K562 (cell line): Measurements from ENCODE around the gene ERVH48-1. TPM values are rescaled to one million over a fixed set of nuclear protein-coding genes. Genes with fewer than 3 reads are reported as not detected.

ENCODE experiments used
- ATAC-seq: fragments of 200-7000 bp; cut with Tn5 transposase; 3 replicates; pipeline ENCODE4 v1.9.1; 2020; ENCODE audit warnings: moderate library complexity
- BruUV-seq: library from RNA; stranded (reverse); fragments of 400-500 nt; replicated peaks from 2 replicates; lab custom pipeline; 2021; lab: Mats Ljungman, UMichigan
- CTCF ChIA-PET: fragments of 300-600 bp; formaldehyde crosslinking; extraction: SDS; loops from one replicate; lab custom pipeline; 2021; ENCODE audit warnings: low intra/inter-chr PET ratio; lab: Yijun Ruan, JAX
- POLR2A ChIA-PET: fragments of 300-600, 350-650 bp; sonication (Branson Sonifier 250); formaldehyde crosslinking; extraction: SDS; loops from one replicate; lab custom pipeline; 2021; ENCODE audit warnings: antibody characterized with exemption, inconsistent platforms; lab: Yijun Ruan, JAX
- DNase-seq, 4 experiments: peaks; one replicate each; pipeline versions ENCODE4 v3.0.0 to v3.0.0-alpha.2; 2011 to 2018; ENCODE audit warnings: low spot score in 3 of 4, mixed read lengths in 3 of 4; ENCODE audit errors: extremely low read depth in 1 of 4
- FAIRE-seq: peaks from 2 replicates; lab custom pipeline; 2011; peaks lifted over from hg19 to GRCh38; lab: Jason Lieb, UNC
- H2AFZ ChIP-seq: 2 replicates; pipeline ENCODE4 v1.6.0; 2011; ENCODE audit warnings: low read depth, low read length, control low read depth, inconsistent platforms
- H3K27ac ChIP-seq: fragments of 200-600 bp; 3 replicates; pipeline ENCODE4 v1.8.0; 2011; ENCODE audit warnings: low read depth, mild to moderate bottlenecking, control low read depth, inconsistent platforms, low read length, moderate library complexity, mixed read lengths; ENCODE audit errors: extremely low read depth
- H3K27me3 ChIP-seq, 2 experiments: fragments of 300-600 bp in 1 of 2; 2 replicates in 1 of 2; 3 replicates in 1 of 2; pipeline versions ENCODE4 v1.6.0 to v1.8.0; 2011; ENCODE audit warnings: inconsistent platforms in 2 of 2, low read length in 2 of 2, mild to moderate bottlenecking in 1 of 2, mixed read lengths in 1 of 2, moderate library complexity in 1 of 2; ENCODE audit not compliant: control insufficient read depth in 2 of 2, insufficient read depth in 2 of 2
- H3K36me3 ChIP-seq: fragments of 300-600 bp; 3 replicates; pipeline ENCODE4 v1.8.0; 2011; ENCODE audit warnings: mild to moderate bottlenecking, low read length, inconsistent platforms; ENCODE audit not compliant: control insufficient read depth, insufficient read depth
- H3K4me1 ChIP-seq, 2 experiments: fragments of 200-600 bp in 1 of 2; replicated peaks in 1 of 2; 2 replicates in 1 of 2; 3 replicates in 1 of 2; pipeline versions ENCODE4 v1.5.1 to v1.8.0; 2011; ENCODE audit warnings: inconsistent platforms in 2 of 2, low read length in 2 of 2, mild to moderate bottlenecking in 1 of 2, mixed read lengths in 1 of 2, moderate library complexity in 1 of 2; ENCODE audit not compliant: control insufficient read depth in 2 of 2, insufficient read depth in 2 of 2
- H3K4me2 ChIP-seq: 2 replicates; pipeline ENCODE4 v1.6.1; 2011; ENCODE audit warnings: low read length, control low read depth, inconsistent platforms, mixed read lengths; ENCODE audit not compliant: insufficient read depth
- H3K4me3 ChIP-seq: fragments of 200-600 bp; sonication (generic), shearing (Covaris generic); 2 replicates; pipeline ENCODE4 v1.5.1; 2016; ENCODE audit warnings: control low read depth, inconsistent platforms
- H3K79me2 ChIP-seq: fragments of 200-600 bp; 3 replicates; pipeline ENCODE4 v1.8.0; 2011; ENCODE audit warnings: low read length, inconsistent platforms; ENCODE audit not compliant: control insufficient read depth, insufficient read depth
- H3K9ac ChIP-seq, 2 experiments: 2 replicates each; pipeline versions ENCODE4 v1.6.0 to v1.6.1; 2011; ENCODE audit warnings: low read depth in 2 of 2, low read length in 2 of 2, control low read depth in 1 of 2, inconsistent platforms in 1 of 2, mild to moderate bottlenecking in 1 of 2, mixed read lengths in 1 of 2; ENCODE audit not compliant: insufficient read depth in 1 of 2
- H3K9me1 ChIP-seq: one replicate; pipeline ENCODE4 v1.6.0; 2011; ENCODE audit warnings: inconsistent platforms, mild to moderate bottlenecking, low read length, moderate library complexity; ENCODE audit not compliant: control insufficient read depth, insufficient read depth
- H3K9me3 ChIP-seq: replicated peaks from 2 replicates; pipeline ENCODE4 v1.5.1; 2011; ENCODE audit warnings: low read depth, low read length, inconsistent platforms; ENCODE audit not compliant: control insufficient read depth, insufficient read depth
- H4K20me1 ChIP-seq: replicated peaks from 2 replicates; pipeline ENCODE4 v1.6.1; 2011; ENCODE audit warnings: low read length, inconsistent platforms, mixed read lengths; ENCODE audit not compliant: control insufficient read depth, insufficient read depth
- ELK1 ChIP-seq: sonication (generic); formaldehyde crosslinking; IDR thresholded peaks from 2 replicates; pipeline ENCODE4 v1.8.1; 2022; ENCODE audit warnings: missing genetic modification reagents
- NFYB ChIP-seq: IDR thresholded peaks from 2 replicates; pipeline ENCODE4 v1.6.1; 2011; ENCODE audit warnings: mild to moderate bottlenecking, moderate library complexity; ENCODE audit not compliant: insufficient read length; ENCODE audit errors: extremely low read depth
- POLR2B ChIP-seq: fragments of 450-650 bp; IDR thresholded peaks from 2 replicates; pipeline ENCODE4 v1.6.1; 2018; ENCODE audit warnings: low read depth; ENCODE audit not compliant: partially characterized antibody
- RBM14 ChIP-seq: fragments of 200-400 bp; formaldehyde crosslinking; IDR thresholded peaks from 2 replicates; pipeline ENCODE4 v1.6.1; 2018; ENCODE audit warnings: low read depth, mild to moderate bottlenecking, low read length, moderate library complexity, borderline replicate concordance; ENCODE audit not compliant: insufficient read depth
- RBM25 ChIP-seq: fragments of 200-400 bp; formaldehyde crosslinking; IDR thresholded peaks from 2 replicates; pipeline ENCODE4 v1.6.1; 2018; ENCODE audit warnings: low read length, low read depth, moderate library complexity; ENCODE audit not compliant: severe bottlenecking
- SAFB ChIP-seq: fragments of 200-400 bp; formaldehyde crosslinking; IDR thresholded peaks from 2 replicates; pipeline ENCODE4 v1.6.1; 2017; ENCODE audit warnings: low read depth, low read length, borderline replicate concordance
- STAT6 ChIP-seq: sonication (generic); formaldehyde crosslinking; IDR thresholded peaks from 2 replicates; pipeline ENCODE4 v1.8.1; 2023; ENCODE audit warnings: mild to moderate bottlenecking, missing genetic modification reagents
- USF2 ChIP-seq: sonication (generic); formaldehyde crosslinking; IDR thresholded peaks from 2 replicates; pipeline ENCODE4 v1.5.0; 2020; ENCODE audit warnings: missing genetic modification reagents
- ZNF780A ChIP-seq: fragments of 250-450 bp; sonication (Bioruptor Pico); IDR thresholded peaks from 2 replicates; pipeline ENCODE4 v1.5.0; 2021; ENCODE audit warnings: mild to moderate bottlenecking
- WGBS: fragments of 100-300 bp; shearing (Covaris generic); methylation state at CpG from one replicate; pipeline ENCODE4 v1.1.6; 2016; ENCODE audit warnings: low coverage, mixed read lengths; ENCODE audit not compliant: insufficient coverage; ENCODE audit errors: missing lambda C conversion rate; 5-methylcytosine and 5-hydroxymethylcytosine counted together
- in situ Hi-C: fragments of 300-500 bp; cut with MboI; formaldehyde crosslinking; loops from 4 replicates; pipeline ENCODE4 v1.15.0; 2018; ENCODE audit warnings: inconsistent platforms, mixed read lengths
- intact Hi-C: fragments of 100-400 bp; cut with micrococcal nuclease; formaldehyde crosslinking; loops from 2 replicates; pipeline ENCODE4 v1.14.2; 2022
- polyA plus RNA-seq, 8 experiments: library from polyadenylated mRNA; depleted of rRNA in 4 of 8; stranded (reverse) in 5 of 8; unstranded in 3 of 8; fragments of >200 nt; fragmentation: Nextera tagmentation in 2 of 8; fragmentation: Illumina TruSeq in 1 of 8; extraction: Ambion mirVana in 2 of 8; extraction: Trizol in 1 of 8; gene quantifications; 2 replicates each; pipeline versions ENCODE4 v1.2.1 to v1.2.3, GENCODE V29; 2011 to 2014; ENCODE audit warnings: inconsistent platforms in 1 of 8, missing spikeins in 1 of 8
- total RNA-seq, 7 experiments: library from RNA; depleted of rRNA in 6 of 7; stranded (reverse); fragments of >200 nt in 6 of 7; fragmentation: Illumina TruSeq in 2 of 7; extraction: Trizol in 2 of 7; gene quantifications; 2 replicates each; pipeline versions ENCODE4 v1.2.1 to v1.2.3, GENCODE V29; 2011 to 2021; ENCODE audit warnings: low replicate concordance in 1 of 7

Gene ERVH48-1
- total and polyA plus RNA-seq, 9 of the 15 experiments (the other 6 are each of a cell fraction or from before 2014, with no cell fraction given), result 0.08 to 0.49 (median 0.16) TPM; not detected in 3

GRCh38 chr21:42941696-42942085 is 16.3 kb upstream of the ERVH48-1 start:
- no TSS peak for BruUV-seq
- no peak overlapping the region for H3K4me2 ChIP-seq
- H3K9ac ChIP-seq, result no peak overlapping the region
- ATAC-seq, result no peak
- CTCF ChIA-PET, result no interaction called here
- DNase-seq, result no peak
- no peaks in the 10 kb centered on the region for H3K9me3 ChIP-seq
- no peaks in the 10 kb centered on the region for H3K79me2 ChIP-seq
- in situ Hi-C loops (no loop called here), intact Hi-C loops (no loop called here)
- no peaks in the 10 kb centered on the region for H4K20me1 ChIP-seq
- H3K4me1 ChIP-seq, result peaks cover 6 to 9% of the 10 kb centered on the region in 2 experiments; a peak in 3 of 5 replicates
- no peaks in the 10 kb centered on the region for H3K9me1 ChIP-seq
- H3K36me3 ChIP-seq, result no peaks in the 10 kb centered on the region
- H3K4me3 ChIP-seq, result no peak overlapping the region
- H3K27ac ChIP-seq, result no peak overlapping the region
- no peak for FAIRE-seq
- TF ChIP-seq ELK1 (CRISPR knock-in tag), result no peak
- no peak for TF ChIP-seq NFYB
- no peak for TF ChIP-seq SAFB
- TF ChIP-seq ZNF780A, result no peak
- no peak for TF ChIP-seq RBM25
- no peak for TF ChIP-seq POLR2B
- no peak for TF ChIP-seq USF2 (CRISPR knock-in tag)
- TF ChIP-seq STAT6 (CRISPR knock-in tag), result no peak
- TF ChIP-seq RBM14, result no peak
- TF ChIP-seq, all 486 proteins: peak for 0
- 38% methylated on average over 6 of the region's 6 CpGs for WGBS
- POLR2A ChIA-PET, result interaction anchor here (0.9 kb wide), 1 partner anchor 12 kb away, joined by 3 read pairs; no protein-coding TSS in a partner anchor
- Histone ChIP-seq H2AFZ (no peak overlapping the region), H3K27me3 (peaks cover 0 to 7% of the 10 kb centered on the region in 2 experiments; a peak in 3 of 5 replicates)
